Hepatocyte (in vitro differentiated cells): ENCODE results near the gene PTPRN2. TPM values are rescaled to one million over a fixed set of nuclear protein-coding genes. Genes with fewer than 3 reads are reported as not detected.

Experiments
- DNase-seq: peaks from one replicate; pipeline ENCODE4 v3.0.0-alpha.2; 2016; ENCODE audit warnings: low spot score
- H2AFZ ChIP-seq: fragments of 200-600 bp; sonication (generic); 2 replicates; pipeline ENCODE4 v1.6.0; 2016; ENCODE audit warnings: antibody characterized with exemption, mild to moderate bottlenecking
- H3K27ac ChIP-seq: fragments of 200-600 bp; sonication (generic); 2 replicates; pipeline ENCODE4 v1.5.1; 2016; ENCODE audit warnings: mild to moderate bottlenecking
- H3K27me3 ChIP-seq: fragments of 200-600 bp; sonication (generic); 2 replicates; pipeline ENCODE4 v1.6.1; 2016
- H3K36me3 ChIP-seq: fragments of 200-600 bp; sonication (generic); replicated peaks from 2 replicates; pipeline ENCODE4 v1.5.1; 2016; ENCODE audit warnings: low read depth; ENCODE audit not compliant: insufficient read depth
- H3K4me1 ChIP-seq: fragments of 200-600 bp; sonication (generic); 2 replicates; pipeline ENCODE4 v1.5.1; 2016; ENCODE audit warnings: mild to moderate bottlenecking, moderate library complexity; ENCODE audit not compliant: insufficient read depth
- H3K4me2 ChIP-seq: fragments of 200-600 bp; sonication (generic); 2 replicates; pipeline ENCODE4 v1.6.0; 2016
- H3K4me3 ChIP-seq: fragments of 200-600 bp; sonication (generic); 2 replicates; pipeline ENCODE4 v1.5.1; 2016; ENCODE audit warnings: mild to moderate bottlenecking
- H3K79me2 ChIP-seq: fragments of 200-600 bp; sonication (generic); 2 replicates; pipeline ENCODE4 v1.6.0; 2017; ENCODE audit warnings: mild to moderate bottlenecking
- H3K9me2 ChIP-seq: fragments of 200-600 bp; sonication (generic); replicated peaks from 2 replicates; pipeline ENCODE4 v1.6.0; 2017; ENCODE audit warnings: mild to moderate bottlenecking; ENCODE audit not compliant: insufficient read depth
- H3K9me3 ChIP-seq: fragments of 200-600 bp; sonication (generic); 2 replicates; pipeline ENCODE4 v1.5.1; 2016; ENCODE audit warnings: low read depth, mild to moderate bottlenecking
- H4K20me1 ChIP-seq: fragments of 200-600 bp; sonication (generic); 2 replicates; pipeline ENCODE4 v1.6.0; 2016; ENCODE audit warnings: mild to moderate bottlenecking; ENCODE audit not compliant: insufficient read depth, poor library complexity, severe bottlenecking
- EZH2 ChIP-seq: fragments of 200-600 bp; sonication (generic); IDR thresholded peaks from 2 replicates; pipeline ENCODE4 v1.6.1; 2016; ENCODE audit warnings: antibody characterized with exemption, mild to moderate bottlenecking, borderline replicate concordance
- EZH2phosphoT487 ChIP-seq: fragments of 200-600 bp; sonication (generic); IDR thresholded peaks from one replicate; pipeline ENCODE4 v1.6.1; 2018; ENCODE audit warnings: antibody characterized with exemption, mild to moderate bottlenecking, low read depth, moderate library complexity; ENCODE audit not compliant: unreplicated experiment, severe bottlenecking
- WGBS: methylation state at CpG from one replicate; pipeline ENCODE4 v1.1.6; 2016; ENCODE audit warnings: low lambda C conversion rate; ENCODE audit errors: missing lambda C conversion rate; 5-methylcytosine and 5-hydroxymethylcytosine counted together
- polyA plus RNA-seq: library from polyadenylated mRNA; unstranded; fragments of >200 nt; fragmentation: Nextera tagmentation; extraction: Ambion mirVana; gene quantifications from 2 replicates; pipeline ENCODE4 v1.2.1, GENCODE V29; 2016
- total RNA-seq: library from RNA; depleted of rRNA; stranded (reverse); fragments of >200 nt; gene quantifications from 2 replicates; pipeline ENCODE4 v1.2.3, GENCODE V29; 2014
- TF ChIP-seq, protein P1 (sequence below): fragments of 200-600 bp; sonication (generic); IDR thresholded peaks from 2 replicates; pipeline ENCODE4 v1.5.1; 2016; ENCODE audit warnings: antibody characterized with exemption, mild to moderate bottlenecking; ENCODE audit not compliant: poor library complexity

Gene PTPRN2
- total and polyA plus RNA-seq, 2 experiments from 2014 or later: 2.1 to 3.3 TPM

DNA sequence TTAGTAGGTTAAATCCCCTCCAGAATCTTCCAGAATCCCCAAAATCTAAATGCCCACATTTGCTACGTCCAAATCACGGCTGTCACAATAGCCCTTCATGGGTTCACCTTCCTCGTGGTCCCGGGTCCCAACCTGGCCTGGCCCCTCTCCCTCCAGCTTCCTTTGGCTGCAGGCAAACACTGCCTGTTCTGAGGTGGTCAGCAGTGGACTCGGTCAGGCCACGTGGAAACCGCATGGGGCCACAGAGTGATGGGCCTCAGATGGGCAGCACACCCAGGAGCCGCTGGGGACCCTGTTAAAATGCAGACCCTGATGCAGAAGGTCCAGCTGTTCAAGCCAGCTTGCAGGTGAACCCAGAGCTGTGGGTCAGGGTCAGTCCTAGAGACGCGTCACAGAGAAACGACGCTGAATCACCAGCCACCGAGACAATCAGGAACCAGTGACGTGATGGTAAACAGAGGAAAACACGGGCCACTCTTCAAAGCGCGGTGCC, 662.2 kb downstream of the PTPRN2 start:
- DNase-seq: no peak
- WGBS: 84% methylated on average over 17 of the region's 17 CpGs
- Histone ChIP-seq H3K4me2 (no peak overlapping the region), H3K4me3 (no peak overlapping the region), H3K27ac (no peak overlapping the region), H3K36me3 (no peaks in the 10 kb centered on the region), H3K79me2 (no peaks in the 10 kb centered on the region), H4K20me1 (no peaks in the 10 kb centered on the region), H2AFZ (no peak overlapping the region), H3K9me2 (no peaks in the 10 kb centered on the region), H3K4me1 (no peaks in the 10 kb centered on the region), H3K27me3 (no peaks in the 10 kb centered on the region), H3K9me3 (no peaks in the 10 kb centered on the region)
- no peak for TF ChIP-seq EZH2phosphoT487

DNA sequence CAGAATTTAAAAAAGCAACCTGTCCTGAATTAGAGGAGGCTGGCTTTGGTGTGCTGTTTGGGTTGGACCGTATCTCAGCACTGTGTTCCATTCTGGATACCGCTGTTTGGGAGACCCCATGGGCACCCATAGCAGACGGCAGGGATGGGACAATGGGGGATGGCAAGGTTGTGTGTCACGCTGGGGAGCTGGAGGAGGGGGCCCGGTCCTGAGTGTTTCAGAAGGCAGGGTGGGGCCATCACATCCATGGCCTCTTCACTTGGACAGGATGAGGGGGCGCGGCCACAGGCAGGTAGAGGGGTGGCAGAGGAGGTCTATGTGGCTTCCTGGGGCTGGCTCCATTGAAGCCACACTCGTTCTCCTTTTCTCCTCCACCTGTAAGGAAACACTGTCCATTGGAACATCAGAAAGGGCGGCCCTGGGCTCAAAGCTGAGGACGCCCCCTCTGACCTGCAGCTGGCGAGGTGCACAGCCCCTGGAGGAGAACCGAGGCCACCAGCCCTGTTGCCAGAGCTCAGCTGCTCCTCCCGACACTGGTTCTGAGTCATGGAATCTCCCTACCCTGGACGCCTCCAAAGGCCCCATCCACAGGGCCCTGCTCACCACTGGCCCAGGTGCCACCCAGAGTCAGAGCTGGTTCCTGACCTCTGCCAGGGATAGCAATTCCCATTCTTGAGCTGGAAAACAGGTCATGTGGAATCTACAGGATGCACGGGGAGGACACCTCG, 663.6 kb downstream of the PTPRN2 start:
- no peak for DNase-seq
- Histone ChIP-seq H3K9me3 (no peaks in the 10 kb centered on the region), H2AFZ (no peak overlapping the region), H3K27ac (no peak overlapping the region), H3K4me3 (no peak overlapping the region), H3K4me2 (no peak overlapping the region), H4K20me1 (no peaks in the 10 kb centered on the region), H3K4me1 (no peaks in the 10 kb centered on the region), H3K9me2 (no peaks in the 10 kb centered on the region), H3K79me2 (no peaks in the 10 kb centered on the region), H3K27me3 (no peaks in the 10 kb centered on the region), H3K36me3 (no peaks in the 10 kb centered on the region)
- 94% methylated on average over 16 of the region's 16 CpGs for WGBS
- TF ChIP-seq EZH2: no peak
- TF ChIP-seq, protein P1, sequence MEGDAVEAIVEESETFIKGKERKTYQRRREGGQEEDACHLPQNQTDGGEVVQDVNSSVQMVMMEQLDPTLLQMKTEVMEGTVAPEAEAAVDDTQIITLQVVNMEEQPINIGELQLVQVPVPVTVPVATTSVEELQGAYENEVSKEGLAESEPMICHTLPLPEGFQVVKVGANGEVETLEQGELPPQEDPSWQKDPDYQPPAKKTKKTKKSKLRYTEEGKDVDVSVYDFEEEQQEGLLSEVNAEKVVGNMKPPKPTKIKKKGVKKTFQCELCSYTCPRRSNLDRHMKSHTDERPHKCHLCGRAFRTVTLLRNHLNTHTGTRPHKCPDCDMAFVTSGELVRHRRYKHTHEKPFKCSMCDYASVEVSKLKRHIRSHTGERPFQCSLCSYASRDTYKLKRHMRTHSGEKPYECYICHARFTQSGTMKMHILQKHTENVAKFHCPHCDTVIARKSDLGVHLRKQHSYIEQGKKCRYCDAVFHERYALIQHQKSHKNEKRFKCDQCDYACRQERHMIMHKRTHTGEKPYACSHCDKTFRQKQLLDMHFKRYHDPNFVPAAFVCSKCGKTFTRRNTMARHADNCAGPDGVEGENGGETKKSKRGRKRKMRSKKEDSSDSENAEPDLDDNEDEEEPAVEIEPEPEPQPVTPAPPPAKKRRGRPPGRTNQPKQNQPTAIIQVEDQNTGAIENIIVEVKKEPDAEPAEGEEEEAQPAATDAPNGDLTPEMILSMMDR: no peak

DNA sequence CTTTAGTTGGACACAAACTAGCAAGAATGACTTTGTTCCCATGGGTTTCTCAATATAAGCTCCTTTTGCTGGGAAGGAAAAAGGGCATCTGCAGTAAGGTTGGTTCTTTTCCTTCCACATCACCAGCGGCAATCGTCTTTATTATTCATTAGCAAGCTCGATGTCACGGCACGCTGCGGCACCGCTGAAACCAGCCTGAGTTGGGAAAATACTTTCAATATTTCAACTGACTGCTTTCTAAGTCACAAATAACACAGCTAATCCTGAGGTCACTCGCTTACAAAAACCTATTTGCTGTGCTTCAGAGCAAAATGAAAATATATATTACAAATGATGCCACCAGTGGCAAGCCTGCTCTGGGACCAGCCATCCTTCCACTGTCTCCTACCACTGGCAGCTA, 665.0 kb downstream of the PTPRN2 start:
- no peak overlapping the region for H3K27ac ChIP-seq
- H3K4me1 ChIP-seq: no peaks in the 10 kb centered on the region
- H2AFZ ChIP-seq: no peak overlapping the region
- no peak for DNase-seq
- 83% methylated on average over 8 of the region's 8 CpGs for WGBS
- H3K9me3 ChIP-seq: no peaks in the 10 kb centered on the region
- H3K4me3 ChIP-seq: no peak overlapping the region
- no peaks in the 10 kb centered on the region for H3K79me2 ChIP-seq
- TF ChIP-seq, protein P1: no peak
- TF ChIP-seq EZH2phosphoT487 (no peak), EZH2 (no peak)
- no peaks in the 10 kb centered on the region for H3K36me3 ChIP-seq
- no peak overlapping the region for H3K4me2 ChIP-seq
- no peaks in the 10 kb centered on the region for H4K20me1 ChIP-seq
- no peaks in the 10 kb centered on the region for H3K9me2 ChIP-seq
- H3K27me3 ChIP-seq: no peaks in the 10 kb centered on the region

DNA sequence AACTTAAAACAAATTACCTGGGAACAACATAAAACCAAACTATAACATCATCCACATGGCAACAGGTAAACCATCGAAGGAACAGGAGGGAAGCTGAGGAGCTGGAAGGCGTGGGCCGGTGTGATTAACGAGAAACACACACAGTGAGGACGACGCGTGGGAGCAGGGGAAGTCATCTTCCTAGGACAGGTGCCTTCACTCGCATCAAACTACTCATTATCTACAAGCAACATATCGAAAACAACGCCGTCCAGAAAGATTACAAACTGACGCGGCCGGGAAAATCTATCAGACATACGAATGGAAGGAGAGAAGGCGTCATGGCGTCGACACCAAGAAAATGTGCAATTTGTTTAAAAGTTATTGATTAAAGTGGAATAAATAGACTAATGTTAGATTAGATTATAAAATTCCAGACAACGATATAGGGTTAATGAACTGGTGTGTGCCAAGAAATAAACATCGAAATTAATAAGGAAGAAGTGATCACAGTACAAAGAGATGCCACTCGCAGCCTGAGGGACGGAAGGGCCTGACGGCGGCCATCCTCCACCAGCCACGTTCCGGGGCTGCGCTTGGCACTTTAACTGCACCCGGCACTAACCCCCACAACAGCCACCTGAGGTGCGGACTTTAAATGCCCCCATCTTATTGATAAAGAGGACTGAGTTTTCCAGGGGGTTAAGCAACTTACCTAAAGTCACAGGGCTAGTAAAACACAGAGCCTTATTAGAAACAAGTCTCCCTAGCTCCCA, 669.1 kb downstream of the PTPRN2 start:
- H3K27ac ChIP-seq: no peak overlapping the region
- H4K20me1 ChIP-seq: no peaks in the 10 kb centered on the region
- no peaks in the 10 kb centered on the region for H3K79me2 ChIP-seq
- H3K9me3 ChIP-seq: no peaks in the 10 kb centered on the region
- H3K9me2 ChIP-seq: no peaks in the 10 kb centered on the region
- 85% methylated on average over 29 of the region's 29 CpGs for WGBS
- no peak for DNase-seq
- H3K27me3 ChIP-seq: no peaks in the 10 kb centered on the region
- H3K4me3 ChIP-seq: no peak overlapping the region
- no peak for TF ChIP-seq EZH2
- TF ChIP-seq, protein P1: no peak
- TF ChIP-seq EZH2phosphoT487: no peak
- H3K36me3 ChIP-seq: no peaks in the 10 kb centered on the region
- H2AFZ ChIP-seq: no peak overlapping the region
- H3K4me1 ChIP-seq: no peaks in the 10 kb centered on the region
- no peak overlapping the region for H3K4me2 ChIP-seq
